Activated CD4-positive, alpha-beta T cell treated with anti-CD3 and anti-CD28 coated beads, Interleukin-2, amount 50 U/mL, for 4 hours (primary cell): Measurements from ENCODE around the gene FCGR3A.
"Not testable (repeated sequence)": the region's sequence is repeated elsewhere in the genome, so short reads cannot be mapped to it uniquely, and the experiment has no call there.

Experiments
- DNase-seq, 2 experiments: peaks; one replicate each; pipeline ENCODE4 v3.0.0-alpha.2; 2020

The FCGR3A gene

DNA sequence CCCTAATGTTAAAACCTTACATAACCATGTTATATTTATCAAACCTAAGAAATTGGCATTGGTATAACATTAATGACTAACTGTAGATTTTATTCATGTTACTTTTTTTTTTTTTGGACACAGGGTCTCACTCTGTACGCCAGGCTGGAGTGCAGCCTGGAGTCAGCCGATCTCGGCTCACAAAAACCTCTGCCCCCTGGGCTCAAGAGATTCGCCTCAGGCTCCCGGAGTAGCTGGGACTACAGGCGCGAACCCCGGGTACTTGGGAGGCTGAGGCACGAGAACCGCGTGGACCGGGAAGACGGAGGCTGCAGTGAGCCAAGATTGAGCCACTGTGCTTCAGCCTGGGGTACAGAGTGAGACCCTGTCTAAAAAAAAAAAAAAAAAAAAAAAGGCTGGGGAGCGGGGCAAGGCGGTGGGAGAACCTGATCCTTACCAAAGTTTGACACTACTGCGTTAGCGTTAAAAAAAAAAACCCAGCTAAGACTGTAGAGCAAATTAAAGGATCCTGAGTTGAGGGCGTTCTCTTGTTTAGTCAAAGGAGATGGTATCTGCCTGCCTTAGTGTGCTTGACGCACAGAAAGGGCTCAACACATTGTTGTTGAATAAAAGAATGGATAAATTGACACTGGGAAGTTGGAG, 20.0 kb downstream of the FCGR3A start:
- DNase-seq: not testable (repeated sequence)

DNA sequence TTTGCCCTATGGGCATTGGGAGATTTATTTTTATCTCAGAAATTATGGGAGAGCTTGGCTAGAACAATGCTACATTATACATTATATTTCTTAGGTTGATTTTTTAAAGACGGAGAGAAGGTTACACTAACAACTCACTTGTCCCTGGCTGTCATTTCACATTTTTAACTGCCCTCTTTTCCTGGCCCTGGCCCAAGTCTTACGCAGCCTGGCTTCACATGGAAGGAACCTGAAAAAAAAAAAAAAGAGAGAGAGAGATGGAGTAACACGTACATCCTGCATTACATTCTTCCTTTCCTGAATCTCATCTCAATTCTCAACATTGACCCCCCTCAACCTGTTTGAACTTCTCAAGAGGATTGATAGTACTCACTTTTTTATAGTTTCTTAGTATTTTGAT, 21.1 kb downstream of the FCGR3A start:
- DNase-seq: not testable (repeated sequence)

DNA sequence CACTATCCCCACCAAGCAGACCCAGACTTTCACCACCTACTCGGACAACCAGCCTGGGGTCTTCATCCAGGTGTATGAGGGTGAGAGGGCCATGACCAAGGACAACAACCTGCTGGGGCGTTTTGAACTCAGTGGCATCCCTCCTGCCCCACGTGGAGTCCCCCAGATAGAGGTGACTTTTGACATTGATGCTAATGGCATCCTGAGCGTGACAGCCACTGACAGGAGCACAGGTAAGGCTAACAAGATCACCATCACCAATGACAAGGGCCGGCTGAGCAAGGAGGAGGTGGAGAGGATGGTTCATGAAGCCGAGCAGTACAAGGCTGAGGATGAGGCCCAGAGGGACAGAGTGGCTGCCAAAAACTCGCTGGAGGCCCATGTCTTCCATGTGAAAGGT, 23.7 kb downstream of the FCGR3A start:
- DNase-seq: not testable (repeated sequence)

DNA sequence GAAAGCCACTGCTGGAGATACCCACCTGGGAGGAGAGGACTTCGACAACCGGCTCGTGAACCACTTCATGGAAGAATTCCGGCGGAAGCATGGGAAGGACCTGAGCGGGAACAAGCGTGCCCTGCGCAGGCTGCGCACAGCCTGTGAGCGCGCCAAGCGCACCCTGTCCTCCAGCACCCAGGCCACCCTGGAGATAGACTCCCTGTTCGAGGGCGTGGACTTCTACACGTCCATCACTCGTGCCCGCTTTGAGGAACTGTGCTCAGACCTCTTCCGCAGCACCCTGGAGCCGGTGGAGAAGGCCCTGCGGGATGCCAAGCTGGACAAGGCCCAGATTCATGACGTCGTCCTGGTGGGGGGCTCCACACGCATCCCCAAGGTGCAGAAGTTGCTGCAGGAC, 24.3 kb downstream of the FCGR3A start:
- not testable (repeated sequence) for DNase-seq

DNA sequence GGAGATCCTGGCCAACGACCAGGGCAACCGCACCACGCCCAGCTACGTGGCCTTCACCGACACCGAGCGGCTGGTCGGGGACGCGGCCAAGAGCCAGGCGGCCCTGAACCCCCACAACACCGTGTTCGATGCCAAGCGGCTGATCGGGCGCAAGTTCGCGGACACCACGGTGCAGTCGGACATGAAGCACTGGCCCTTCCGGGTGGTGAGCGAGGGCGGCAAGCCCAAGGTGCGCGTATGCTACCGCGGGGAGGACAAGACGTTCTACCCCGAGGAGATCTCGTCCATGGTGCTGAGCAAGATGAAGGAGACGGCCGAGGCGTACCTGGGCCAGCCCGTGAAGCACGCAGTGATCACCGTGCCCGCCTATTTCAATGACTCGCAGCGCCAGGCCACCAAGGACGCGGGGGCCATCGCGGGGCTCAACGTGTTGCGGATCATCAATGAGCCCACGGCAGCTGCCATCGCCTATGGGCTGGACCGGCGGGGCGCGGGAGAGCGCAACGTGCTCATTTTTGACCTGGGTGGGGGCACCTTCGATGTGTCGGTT, 24.8 kb downstream of the FCGR3A start:
- DNase-seq: not testable (repeated sequence)

DNA sequence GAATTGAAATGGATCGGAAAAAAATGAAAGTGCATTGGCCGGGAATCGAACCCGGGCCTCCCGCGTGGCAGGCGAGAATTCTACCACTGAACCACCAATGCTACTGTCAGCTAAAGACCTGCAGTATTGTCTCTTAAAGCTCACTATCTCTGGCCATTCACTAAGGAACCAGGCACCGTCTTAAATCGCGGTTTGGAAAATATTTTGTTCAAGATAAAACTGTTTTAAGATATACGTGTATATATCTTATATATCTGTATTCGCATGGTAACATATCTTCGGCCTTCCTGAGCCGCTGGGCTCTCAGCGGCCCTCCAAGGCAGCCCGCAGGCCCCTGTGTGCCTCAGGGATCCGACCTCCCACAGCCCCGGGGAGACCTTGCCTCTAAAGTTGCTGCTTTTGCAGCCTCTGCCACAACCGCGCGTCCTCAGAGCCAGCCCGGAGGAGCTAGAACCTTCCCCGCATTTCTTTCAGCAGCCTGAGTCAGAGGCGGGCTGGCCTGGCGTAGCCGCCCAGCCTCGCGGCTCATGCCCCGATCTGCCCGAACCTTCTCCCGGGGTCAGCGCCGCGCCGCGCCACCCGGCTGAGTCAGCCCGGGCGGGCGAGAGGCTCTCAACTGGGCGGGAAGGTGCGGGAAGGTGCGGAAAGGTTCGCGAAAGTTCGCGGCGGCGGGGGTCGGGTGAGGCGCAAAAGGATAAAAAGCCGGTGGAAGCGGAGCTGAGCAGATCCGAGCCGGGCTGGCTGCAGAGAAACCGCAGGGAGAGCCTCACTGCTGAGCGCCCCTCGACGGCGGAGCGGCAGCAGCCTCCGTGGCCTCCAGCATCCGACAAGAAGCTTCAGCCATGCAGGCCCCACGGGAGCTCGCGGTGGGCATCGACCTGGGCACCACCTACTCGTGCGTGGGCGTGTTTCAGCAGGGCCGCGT, 25.5 kb downstream of the FCGR3A start, which contains the start of gene HSPA6:
Gene HSPA6, plus strand, starts transcription at position 724 of the 925 bp plus-strand sequence. Its CDS starts 119 bp downstream, at position 843.
- DNase-seq: peak; percentile 64 to 67

DNA sequence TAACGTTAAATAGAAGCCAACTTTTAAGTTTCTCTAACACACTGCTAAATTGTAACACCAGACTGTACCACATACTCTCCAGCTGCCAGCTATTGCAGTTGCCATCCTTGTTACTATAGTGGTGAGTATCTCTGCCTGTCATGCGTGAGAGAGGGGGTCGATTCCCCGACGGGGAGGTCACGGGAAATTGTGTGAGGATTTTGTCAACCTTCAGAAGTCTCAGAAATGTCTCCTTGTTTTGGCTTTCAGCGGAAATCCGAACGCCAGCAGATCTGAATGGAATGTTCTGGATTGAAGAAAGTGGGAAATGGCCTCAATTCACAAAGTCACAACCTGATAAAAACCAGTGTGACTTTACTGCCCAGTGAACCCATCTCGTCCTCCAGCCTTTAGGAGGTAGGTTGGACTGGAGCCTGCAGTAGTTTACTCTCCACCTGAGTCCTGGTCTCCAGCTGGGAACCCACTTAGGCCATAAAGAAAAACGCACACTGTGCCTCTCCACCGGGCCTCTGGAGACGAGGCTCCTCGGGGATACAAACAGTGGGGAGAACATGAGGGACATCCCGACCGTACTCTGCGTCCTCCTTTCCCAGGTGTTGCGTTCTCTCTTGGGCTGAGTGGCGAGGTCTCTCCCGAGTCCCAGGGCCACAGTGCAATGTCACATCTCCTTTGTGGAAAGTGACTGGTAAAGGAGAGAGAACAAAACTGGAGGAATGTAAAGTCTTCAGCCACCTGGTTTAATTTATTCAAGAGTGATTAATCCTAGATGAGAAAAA, 26.4 kb downstream of the FCGR3A start:
- DNase-seq: not testable (repeated sequence)

DNA sequence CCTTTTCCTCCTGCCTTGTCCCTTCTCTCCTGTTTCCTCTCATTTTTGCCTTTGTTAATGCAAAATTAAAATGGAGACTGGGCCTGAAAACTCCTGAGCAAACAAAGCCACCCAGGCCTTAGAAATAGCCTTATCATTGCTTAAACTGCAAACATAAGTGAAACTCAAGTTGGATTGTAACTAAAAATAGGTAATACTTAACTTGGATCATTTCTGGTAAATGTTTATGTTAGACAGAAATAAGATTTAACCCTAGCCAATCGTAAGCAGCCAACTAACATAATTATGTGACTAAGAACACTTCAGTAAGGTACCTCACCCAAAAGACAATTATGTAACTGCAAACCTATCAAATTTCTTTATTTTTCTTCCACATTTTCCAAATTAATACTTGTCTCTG, 35.7 kb downstream of the FCGR3A start:
- DNase-seq: not testable (repeated sequence)

DNA sequence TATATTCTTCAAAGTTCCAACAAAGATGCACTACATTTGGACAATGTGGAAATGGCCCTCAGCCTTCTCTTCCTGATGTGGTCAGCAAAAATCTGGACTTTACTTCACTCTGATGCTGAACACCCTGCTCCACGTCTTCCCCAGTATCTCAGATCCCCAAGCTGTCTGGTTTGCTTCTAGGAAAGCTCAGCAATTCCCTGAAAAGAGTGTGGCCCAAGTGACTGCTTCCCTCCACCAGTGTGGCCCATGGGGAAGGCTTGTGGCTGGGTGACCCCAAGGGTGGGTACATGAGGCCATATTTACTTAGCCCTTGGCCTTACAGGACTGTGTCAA, 36.2 kb downstream of the FCGR3A start:
- not testable (repeated sequence) for DNase-seq

DNA sequence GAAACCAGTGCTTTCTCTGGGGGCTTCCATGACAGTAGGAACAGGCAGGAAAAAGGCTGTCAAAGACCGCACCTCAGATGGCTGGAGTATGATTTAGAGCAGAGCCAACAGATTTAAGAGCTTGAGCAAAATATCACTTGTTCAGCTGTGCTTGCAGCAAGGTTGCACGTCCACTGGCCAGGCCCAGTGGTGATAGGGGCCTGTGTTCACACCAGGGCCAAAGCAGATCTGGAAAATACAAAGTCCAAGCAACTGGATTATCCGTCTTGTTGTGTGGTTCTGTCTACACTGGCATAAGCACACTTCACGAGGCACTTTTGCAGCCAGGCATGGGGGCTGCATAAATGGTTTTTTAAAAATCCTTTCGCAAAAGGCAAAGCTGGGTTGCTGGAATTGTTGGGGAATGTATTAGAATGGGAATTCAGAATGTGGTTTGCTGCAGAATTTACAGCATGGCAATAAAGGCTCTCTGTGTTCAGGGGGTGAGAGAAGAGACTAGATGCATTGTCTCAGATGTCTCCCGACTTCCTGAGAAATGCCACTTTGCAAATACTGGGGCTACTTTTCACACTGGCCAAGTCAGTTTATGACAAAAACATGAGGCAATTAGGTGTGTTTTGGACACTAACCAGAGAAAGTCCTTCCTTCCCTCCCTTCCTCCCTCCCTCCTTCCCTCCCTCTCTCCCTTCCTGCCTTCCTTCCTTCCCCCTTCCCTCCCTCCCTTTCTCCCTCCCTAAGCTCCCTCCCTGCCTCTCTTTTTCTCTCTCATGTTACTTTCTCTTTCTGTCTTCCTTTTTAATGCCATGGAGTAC, 36.8 kb downstream of the FCGR3A start:
- not testable (repeated sequence) for DNase-seq

DNA sequence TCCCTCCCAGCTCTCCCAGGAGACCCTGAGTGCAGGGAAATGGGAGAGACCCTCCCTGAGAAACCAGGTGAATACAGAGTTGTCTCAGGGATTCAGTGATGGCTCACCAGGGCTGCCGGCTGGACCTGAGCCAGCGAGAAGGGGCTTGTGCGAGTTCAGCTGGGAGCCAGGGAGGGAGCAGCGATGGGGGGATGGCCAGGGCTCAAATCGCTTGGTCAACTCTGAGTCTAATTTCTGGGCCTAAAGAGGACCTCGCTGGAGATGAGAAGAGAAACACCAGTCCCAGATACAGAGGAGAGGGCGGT, 37.9 kb downstream of the FCGR3A start:
- DNase-seq: no peak

DNA sequence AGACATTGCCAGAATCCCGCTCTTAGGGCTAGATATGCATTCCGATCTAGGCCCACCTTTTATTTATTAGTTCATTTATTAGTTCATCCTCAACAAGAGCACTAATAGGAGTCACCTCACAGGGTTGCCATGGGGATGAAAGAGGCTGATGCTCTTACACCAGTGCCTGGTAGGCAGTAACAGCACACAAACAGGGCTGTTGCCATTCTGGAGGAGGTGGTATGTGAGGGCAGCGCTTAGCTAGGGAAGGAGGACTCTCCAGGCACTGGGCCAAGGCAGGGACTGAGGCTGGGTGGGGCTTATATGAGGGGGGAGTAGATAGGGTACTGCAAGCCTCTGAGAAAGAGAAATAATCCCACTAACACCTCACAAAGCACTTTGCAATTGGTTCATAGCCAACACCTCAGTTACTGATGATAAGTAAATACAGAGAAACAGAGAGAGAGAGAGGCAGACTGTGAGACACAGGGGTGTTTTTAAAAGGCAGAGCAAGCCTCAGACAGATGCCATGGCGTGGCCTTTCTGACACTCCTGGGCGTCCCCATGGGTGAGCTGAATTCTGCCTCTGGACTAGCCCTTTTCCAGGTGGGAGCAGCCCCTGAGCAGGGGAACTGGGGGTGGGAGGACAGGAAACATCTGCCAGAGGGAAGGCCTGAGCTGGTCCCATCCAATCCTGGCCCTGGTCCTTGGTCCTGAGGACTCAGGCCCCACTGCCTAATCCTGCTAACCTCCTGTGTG, 38.4 kb downstream of the FCGR3A start:
- DNase-seq: no peak

DNA sequence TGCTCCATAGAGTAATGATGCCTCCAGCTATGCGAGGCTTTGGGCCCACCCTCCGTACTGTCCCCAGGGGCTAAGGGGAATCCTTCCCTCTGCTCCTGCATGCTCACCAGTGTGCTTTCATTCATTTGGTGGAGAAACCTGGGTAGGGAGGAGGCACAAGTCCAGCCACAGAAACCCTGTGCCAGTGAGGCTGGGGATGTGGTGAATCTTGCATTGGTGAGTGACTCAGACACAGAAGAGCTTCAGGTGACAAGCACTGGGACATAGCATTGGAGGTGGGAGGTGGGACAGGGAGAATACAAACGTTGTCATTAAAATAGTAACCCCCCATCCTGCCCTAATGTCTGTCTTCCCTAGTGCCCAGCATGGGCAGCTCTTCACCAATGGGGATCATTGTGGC, 39.1 kb downstream of the FCGR3A start:
- DNase-seq: no peak

DNA sequence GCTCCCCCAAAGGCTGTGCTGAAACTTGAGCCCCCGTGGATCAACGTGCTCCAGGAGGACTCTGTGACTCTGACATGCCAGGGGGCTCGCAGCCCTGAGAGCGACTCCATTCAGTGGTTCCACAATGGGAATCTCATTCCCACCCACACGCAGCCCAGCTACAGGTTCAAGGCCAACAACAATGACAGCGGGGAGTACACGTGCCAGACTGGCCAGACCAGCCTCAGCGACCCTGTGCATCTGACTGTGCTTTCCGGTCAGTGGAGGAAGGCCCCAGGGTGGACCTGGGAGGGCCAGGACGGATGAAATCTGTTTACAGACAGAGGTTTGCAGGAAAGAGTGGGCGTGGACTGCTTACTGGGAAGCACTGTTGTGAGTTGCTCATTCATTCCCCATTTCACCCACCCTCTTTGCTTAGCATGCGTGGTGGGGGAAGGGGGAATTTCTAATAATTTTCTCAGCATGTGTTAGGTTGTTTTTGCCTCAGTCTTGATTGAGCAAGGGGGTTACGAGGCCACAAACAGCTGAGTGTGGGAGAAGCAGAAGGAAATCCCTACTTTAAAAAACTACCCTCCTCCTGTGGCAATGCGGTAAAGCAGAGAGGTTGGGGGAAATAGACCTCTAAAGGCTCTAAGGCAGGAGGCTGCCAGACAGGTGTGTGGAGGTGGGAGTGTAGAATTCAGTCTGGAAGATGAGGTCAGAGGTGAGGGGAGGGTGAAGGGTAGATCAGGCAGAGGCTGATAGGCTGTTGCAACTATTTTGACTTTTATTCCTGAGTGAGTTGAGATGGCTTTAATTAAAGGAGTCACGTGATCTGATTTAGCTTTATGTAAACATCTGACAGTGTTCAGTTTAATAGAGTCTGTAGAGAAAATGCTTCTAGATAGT, 43.0 kb downstream of the FCGR3A start:
- DNase-seq: no peak

DNA sequence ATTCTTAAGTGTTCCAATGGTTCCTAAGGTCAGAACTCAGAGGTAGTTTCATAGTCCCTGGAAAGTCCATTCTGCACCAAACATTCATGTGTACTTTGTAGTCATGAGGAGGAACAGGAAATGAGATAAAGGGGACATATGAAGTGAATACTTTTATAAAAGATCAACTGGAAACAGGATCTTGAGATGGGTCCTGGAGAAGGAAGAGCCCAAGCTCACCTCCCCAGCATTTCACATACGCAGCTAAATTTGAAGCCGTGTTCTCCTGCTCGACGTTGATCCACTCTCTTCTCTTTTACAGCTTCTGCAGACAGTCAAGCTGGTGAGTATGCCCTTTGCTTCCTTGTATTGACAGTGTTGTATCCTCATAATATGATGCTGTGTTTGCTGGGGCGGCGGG, 43.9 kb downstream of the FCGR3A start:
- no peak for DNase-seq

DNA sequence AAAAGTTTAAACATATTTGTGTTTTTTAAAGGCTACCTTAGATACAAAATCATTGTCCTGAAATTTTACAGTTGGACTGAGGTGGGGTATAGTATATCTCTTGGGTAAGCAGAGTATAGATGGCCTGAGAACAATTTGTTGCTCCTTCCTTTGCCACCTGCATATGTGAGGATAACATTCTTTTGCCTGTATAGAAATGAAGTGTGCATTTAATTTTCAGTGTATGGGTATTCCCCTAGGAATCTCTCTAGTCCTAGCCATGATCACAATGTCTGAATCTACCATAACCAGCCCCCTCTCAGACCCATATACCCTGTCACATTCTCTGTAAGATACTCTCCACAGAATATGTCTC, 46.2 kb downstream of the FCGR3A start:
- no peak for DNase-seq

DNA sequence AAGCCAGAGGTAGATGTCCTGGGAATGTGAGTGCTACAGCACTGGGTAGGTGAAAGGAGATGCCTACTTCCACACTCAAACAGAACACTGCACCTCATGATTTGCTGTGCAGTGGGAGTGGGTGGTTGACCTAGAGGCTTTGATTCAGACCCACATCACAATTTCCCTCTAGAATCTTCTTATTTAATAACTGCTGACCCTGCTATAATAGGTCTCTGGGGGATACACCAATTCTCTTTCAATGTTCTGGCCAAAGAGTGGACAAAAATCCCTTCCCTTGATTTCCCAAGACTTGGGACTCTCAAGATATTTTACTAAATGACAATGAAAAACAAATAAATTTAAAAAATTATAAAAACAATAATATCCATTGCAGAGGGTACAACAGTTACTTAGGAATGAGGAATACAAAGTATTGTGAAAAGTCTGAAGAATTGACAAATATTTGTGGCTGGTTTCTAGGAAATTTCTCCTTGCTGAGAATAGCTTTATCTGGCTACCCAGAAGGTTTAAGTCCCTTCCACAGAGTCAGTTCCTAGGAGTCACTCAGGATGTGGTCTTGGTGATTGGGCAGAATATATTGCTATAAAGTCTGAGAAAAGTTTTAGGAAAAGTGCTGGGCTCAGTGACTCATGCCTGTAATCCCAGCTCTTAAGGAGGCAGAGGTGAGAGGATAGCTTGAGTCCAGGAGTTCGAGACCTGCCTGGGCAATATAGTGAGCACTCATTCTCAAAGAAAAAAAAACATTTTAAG, 46.8 kb downstream of the FCGR3A start:
- DNase-seq: no peak

DNA sequence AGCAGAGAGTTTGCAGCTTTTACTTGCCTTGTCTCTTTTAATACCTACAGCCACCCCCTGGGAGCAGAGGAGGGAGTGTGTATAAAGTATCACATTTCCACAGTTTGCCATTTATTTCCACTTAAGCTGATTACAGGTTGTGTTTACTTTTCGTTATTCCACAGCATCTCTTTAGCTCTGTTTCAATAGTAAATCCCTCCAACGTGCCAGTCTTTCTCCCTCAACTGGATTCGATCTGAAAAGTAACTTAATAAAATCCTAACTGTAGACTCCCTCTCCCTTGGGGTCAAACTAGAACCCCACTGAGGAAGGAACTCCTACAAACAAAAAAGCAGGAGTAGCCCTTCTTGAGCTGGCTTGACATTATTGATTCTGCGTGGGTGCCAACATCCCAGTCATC, 47.4 kb downstream of the FCGR3A start:
- DNase-seq: no peak

DNA sequence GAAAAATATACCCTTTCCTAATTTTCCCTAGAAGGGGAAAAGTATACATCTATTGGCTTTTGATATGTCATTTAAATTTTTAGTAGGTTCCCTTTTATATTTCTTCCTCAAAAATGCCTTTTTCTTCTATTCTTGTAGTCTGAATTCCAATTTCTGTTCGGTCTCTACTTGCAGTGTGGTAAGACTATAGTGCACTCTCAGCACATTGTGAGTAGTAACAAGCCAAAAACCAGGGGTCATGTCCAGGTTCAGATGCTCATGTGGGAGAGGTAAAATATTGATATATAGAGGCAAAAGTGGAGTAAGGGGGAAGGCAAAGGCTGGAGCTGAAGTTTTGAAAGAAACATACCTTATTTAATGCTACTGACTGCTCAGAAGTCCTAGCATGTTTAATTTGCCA, 48.4 kb downstream of the FCGR3A start:
- DNase-seq: no peak
